PC-3 (cell line): ENCODE data around the gene C2orf74. TPM values are rescaled to one million over a fixed set of nuclear protein-coding genes. Genes with fewer than 3 reads are reported as not detected.
"Not testable (repeated sequence)": the region's sequence is repeated elsewhere in the genome, so short reads cannot be mapped to it uniquely, and the experiment has no call there.

Experiments used
- ATAC-seq: fragments of 200-7000 bp; cut with Tn5 transposase; 2 replicates; pipeline ENCODE4 v1.9.1; 2020; ENCODE audit warnings: mild to moderate bottlenecking, moderate library complexity
- BruUV-seq: library from RNA; stranded (reverse); fragments of 400-500 nt; replicated peaks from 2 replicates; lab custom pipeline; 2021; lab: Mats Ljungman, UMichigan
- CTCF ChIA-PET: fragments of 300-600 bp; sonication (Branson Sonifier 250); formaldehyde crosslinking; loops from one replicate; lab custom pipeline; 2022; ENCODE audit warnings: antibody characterized with exemption; lab: Charles Lee
- POLR2A ChIA-PET: fragments of 300-600 bp; sonication (Branson Sonifier 250); formaldehyde crosslinking; loops from one replicate; lab custom pipeline; 2022; ENCODE audit warnings: antibody characterized with exemption; ENCODE audit not compliant: unreplicated experiment; lab: Charles Lee
- DNase-seq: peaks from one replicate; pipeline ENCODE4 v3.0.0-alpha.2; 2015
- H2AFZ ChIP-seq: fragments of 300-600 bp; sonication (generic); 2 replicates; pipeline ENCODE4 v1.6.0; 2016; ENCODE audit warnings: antibody characterized with exemption, low read length
- H3F3A ChIP-seq: fragments of 300-600 bp; sonication (generic); one replicate; pipeline ENCODE4 v1.6.0; 2017; ENCODE audit warnings: antibody characterized with exemption, low read length, control low read depth, mild to moderate bottlenecking; ENCODE audit not compliant: unreplicated experiment
- H3K27ac ChIP-seq: fragments of 300-600 bp; sonication (generic); 2 replicates; pipeline ENCODE4 v1.5.1; 2016; ENCODE audit warnings: mild to moderate bottlenecking, low read length
- H3K27me3 ChIP-seq: fragments of 300-600 bp; sonication (generic); 2 replicates; pipeline ENCODE4 v1.6.1; 2016; ENCODE audit warnings: low read length, mixed read lengths
- H3K36me3 ChIP-seq: fragments of 300-600 bp; sonication (generic); 2 replicates; pipeline ENCODE4 v1.6.1; 2016; ENCODE audit warnings: low read depth, mixed run types, low read length, mixed read lengths
- H3K4me1 ChIP-seq: fragments of 300-600 bp; sonication (generic); 2 replicates; pipeline ENCODE4 v1.5.1; 2016; ENCODE audit warnings: low read length; ENCODE audit not compliant: insufficient read depth
- H3K4me2 ChIP-seq: fragments of 300-600 bp; sonication (generic); 2 replicates; pipeline ENCODE4 v1.6.0; 2016; ENCODE audit warnings: low read length
- H3K4me3 ChIP-seq: fragments of 300-600 bp; sonication (generic); 2 replicates; pipeline ENCODE4 v1.5.1; 2016; ENCODE audit warnings: mild to moderate bottlenecking, low read length, mixed read lengths
- H3K79me2 ChIP-seq: fragments of 300-600 bp; sonication (generic); 2 replicates; pipeline ENCODE4 v1.6.1; 2017; ENCODE audit warnings: low read length, mixed read lengths
- H3K9ac ChIP-seq: fragments of 300-600 bp; sonication (generic); 2 replicates; pipeline ENCODE4 v1.6.0; 2016; ENCODE audit warnings: mild to moderate bottlenecking, low read length
- H3K9me2 ChIP-seq: fragments of 300-600 bp; sonication (generic); replicated peaks from 2 replicates; pipeline ENCODE4 v1.6.1; 2016; ENCODE audit warnings: mixed run types, low read length, mixed read lengths
- H3K9me3 ChIP-seq: fragments of 300-600 bp; sonication (generic); 2 replicates; pipeline ENCODE4 v1.6.1; 2016; ENCODE audit warnings: low read length, mixed read lengths
- H4K20me1 ChIP-seq: fragments of 300-600 bp; sonication (generic); 2 replicates; pipeline ENCODE4 v1.6.1; 2016; ENCODE audit warnings: low read length, mixed read lengths
- EZH2 ChIP-seq: fragments of 300-600 bp; sonication (generic); IDR thresholded peaks from one replicate; pipeline ENCODE4 v1.6.1; 2017; ENCODE audit warnings: antibody characterized with exemption, mild to moderate bottlenecking, low read length; ENCODE audit not compliant: unreplicated experiment
- EZH2phosphoT487 ChIP-seq: fragments of 300-600 bp; sonication (generic); IDR thresholded peaks from 2 replicates; pipeline ENCODE4 v1.6.1; 2018; ENCODE audit warnings: mild to moderate bottlenecking, antibody characterized with exemption, low read length, borderline replicate concordance
- intact Hi-C: fragments of 100-400 bp; cut with micrococcal nuclease; formaldehyde crosslinking; loops from 2 replicates; pipeline ENCODE4 v1.9.0; 2023
- total RNA-seq: library from RNA; depleted of rRNA; stranded (reverse); fragments of >200 nt; gene quantifications from 2 replicates; pipeline ENCODE4 v1.2.3, GENCODE V29; 2014
- TF ChIP-seq, protein P1 (sequence below): fragments of 300-600 bp; sonication (generic); conservative IDR thresholded peaks from 2 replicates; pipeline ENCODE4 v1.5.1; 2017; ENCODE audit warnings: antibody characterized with exemption, low read depth, mild to moderate bottlenecking, low read length

Gene C2orf74
- total RNA-seq, 1 experiment from 2014 or later, result 16.8 TPM

DNA sequence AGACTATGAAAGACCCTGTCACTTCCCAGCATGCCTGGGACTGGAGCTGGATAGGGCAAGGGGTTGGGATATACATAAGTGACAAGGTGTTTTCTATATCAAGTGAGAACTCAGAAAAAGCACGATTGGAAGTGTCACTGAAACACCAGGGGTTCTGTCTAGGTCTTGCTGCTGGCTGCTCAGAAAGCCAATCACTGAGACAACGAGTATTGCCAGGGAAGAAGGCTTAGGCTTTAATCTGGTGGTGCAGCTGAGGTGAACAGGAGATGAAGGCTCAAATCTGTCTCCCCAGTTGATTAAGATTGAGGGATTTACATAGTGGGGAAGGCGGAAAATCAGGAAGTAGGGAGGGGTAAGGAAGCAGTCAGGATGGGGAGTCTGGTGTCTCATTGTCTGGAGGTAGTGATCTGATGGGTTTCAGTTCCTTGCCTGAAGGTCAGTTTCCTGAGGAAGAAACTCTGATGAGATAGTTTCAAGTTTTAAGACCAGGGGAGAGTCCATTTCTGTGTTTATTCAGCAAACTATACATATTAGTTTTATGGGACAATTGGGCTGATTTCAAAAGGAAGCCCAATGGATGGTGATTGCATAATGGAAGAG, 3.5 kb upstream of the C2orf74 start:
- intact Hi-C loops, result no loop called here
- TF ChIP-seq EZH2phosphoT487 (no peak), EZH2 (no peak)
- TF ChIP-seq, protein P1, sequence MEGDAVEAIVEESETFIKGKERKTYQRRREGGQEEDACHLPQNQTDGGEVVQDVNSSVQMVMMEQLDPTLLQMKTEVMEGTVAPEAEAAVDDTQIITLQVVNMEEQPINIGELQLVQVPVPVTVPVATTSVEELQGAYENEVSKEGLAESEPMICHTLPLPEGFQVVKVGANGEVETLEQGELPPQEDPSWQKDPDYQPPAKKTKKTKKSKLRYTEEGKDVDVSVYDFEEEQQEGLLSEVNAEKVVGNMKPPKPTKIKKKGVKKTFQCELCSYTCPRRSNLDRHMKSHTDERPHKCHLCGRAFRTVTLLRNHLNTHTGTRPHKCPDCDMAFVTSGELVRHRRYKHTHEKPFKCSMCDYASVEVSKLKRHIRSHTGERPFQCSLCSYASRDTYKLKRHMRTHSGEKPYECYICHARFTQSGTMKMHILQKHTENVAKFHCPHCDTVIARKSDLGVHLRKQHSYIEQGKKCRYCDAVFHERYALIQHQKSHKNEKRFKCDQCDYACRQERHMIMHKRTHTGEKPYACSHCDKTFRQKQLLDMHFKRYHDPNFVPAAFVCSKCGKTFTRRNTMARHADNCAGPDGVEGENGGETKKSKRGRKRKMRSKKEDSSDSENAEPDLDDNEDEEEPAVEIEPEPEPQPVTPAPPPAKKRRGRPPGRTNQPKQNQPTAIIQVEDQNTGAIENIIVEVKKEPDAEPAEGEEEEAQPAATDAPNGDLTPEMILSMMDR, result no peak
- no peaks in the 10 kb centered on the region for H3K9me2 ChIP-seq
- H3K4me3 ChIP-seq, result no peak overlapping the region
- no peaks in the 10 kb centered on the region for H3K9me3 ChIP-seq
- DNase-seq, result no peak
- H3K4me1 ChIP-seq, result no peaks in the 10 kb centered on the region
- no peak overlapping the region for H3K27ac ChIP-seq
- POLR2A ChIA-PET, result no interaction called here
- H2AFZ ChIP-seq, result no peak overlapping the region
- H3K27me3 ChIP-seq, result no peaks in the 10 kb centered on the region
- H3K9ac ChIP-seq, result no peak overlapping the region
- H3K36me3 ChIP-seq, result peaks cover 8% of the 10 kb centered on the region; the same call in 1 of the 2 replicates
- no TSS peak for BruUV-seq
- ATAC-seq, result no peak
- H3K4me2 ChIP-seq, result no peak overlapping the region
- no peaks in the 10 kb centered on the region for H3F3A ChIP-seq
- CTCF ChIA-PET, result no interaction called here
- H4K20me1 ChIP-seq, result no peaks in the 10 kb centered on the region
- no peaks in the 10 kb centered on the region for H3K79me2 ChIP-seq

DNA sequence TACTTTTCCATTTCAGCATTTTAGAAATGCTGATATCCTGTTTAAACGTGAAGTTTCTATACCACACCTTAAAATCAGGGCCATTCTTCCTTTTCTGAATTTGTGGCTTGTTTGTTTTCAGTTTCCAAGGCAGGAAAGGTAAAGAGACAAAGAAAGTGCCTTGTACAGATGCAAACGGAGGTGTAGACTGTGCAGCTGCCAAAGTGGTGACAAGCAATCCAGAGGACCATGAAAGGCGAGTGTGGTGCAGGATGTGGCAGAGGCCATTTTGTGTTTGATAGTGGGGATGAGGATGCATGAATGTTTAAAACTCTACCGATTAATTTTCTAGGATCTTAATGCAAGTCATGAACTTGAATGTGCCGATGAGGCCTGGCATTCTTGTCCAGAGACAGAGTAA, 733 bp downstream of the C2orf74 start:
- BruUV-seq, result no TSS peak
- no peak overlapping the region for H3K4me2 ChIP-seq
- TF ChIP-seq, protein P1, result no peak
- no peak for TF ChIP-seq EZH2
- no peak for TF ChIP-seq EZH2phosphoT487
- H3K79me2 ChIP-seq, result no peaks in the 10 kb centered on the region
- no peaks in the 10 kb centered on the region for H3K9me2 ChIP-seq
- ATAC-seq (no peak), DNase-seq (no peak)
- intact Hi-C loops, result no loop called here
- H3K4me3 ChIP-seq, result no peak overlapping the region
- no peaks in the 10 kb centered on the region for H3F3A ChIP-seq
- H3K9ac ChIP-seq, result no peak overlapping the region
- no peaks in the 10 kb centered on the region for H3K27me3 ChIP-seq
- H3K4me1 ChIP-seq, result no peaks in the 10 kb centered on the region
- no peak overlapping the region for H2AFZ ChIP-seq
- CTCF ChIA-PET, result no interaction called here
- H3K27ac ChIP-seq, result no peak overlapping the region
- peaks cover 18% of the 10 kb centered on the region for H3K36me3 ChIP-seq
- H3K9me3 ChIP-seq, result no peaks in the 10 kb centered on the region
- no peaks in the 10 kb centered on the region for H4K20me1 ChIP-seq
- POLR2A ChIA-PET, result no interaction called here

DNA sequence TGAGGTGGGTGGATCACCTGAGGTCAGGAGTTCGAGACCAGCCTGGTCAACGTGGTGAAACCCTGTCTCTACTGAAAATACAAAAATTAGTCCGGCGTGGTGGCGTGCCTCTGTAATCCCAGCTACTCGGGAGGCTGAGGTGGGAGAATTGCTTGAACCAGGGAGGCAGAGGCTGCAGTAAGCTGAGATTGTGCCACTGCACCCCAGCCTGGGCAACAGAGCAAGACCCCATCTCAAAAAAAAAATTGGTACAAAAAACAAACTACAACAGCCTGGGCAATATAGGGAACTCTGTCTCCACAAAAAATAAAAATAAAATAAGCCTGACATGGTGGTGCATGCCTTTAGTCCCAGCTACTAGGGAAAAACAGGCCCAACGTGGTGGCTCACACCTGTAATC, 3.1 kb downstream of the C2orf74 start:
- H3K9me3 ChIP-seq, CTCF ChIA-PET, H3K79me2 ChIP-seq, BruUV-seq, H3K9ac ChIP-seq, H3K27ac ChIP-seq, H3F3A ChIP-seq, H4K20me1 ChIP-seq, H3K4me3 ChIP-seq, H3K4me2 ChIP-seq, intact Hi-C loops, POLR2A ChIA-PET, ATAC-seq, H2AFZ ChIP-seq, H3K36me3 ChIP-seq, H3K4me1 ChIP-seq, H3K27me3 ChIP-seq, DNase-seq, H3K9me2 ChIP-seq: not testable (repeated sequence)
